Fibroblast of skin of right biceps (primary cell): ENCODE data around the gene TUBA1B.
"Not testable (repeated sequence)": the region's sequence is repeated elsewhere in the genome, so short reads cannot be mapped to it uniquely, and the experiment has no call there.

Source experiments
- DNase-seq: peaks from one replicate; pipeline ENCODE4 v3.0.0-alpha.2; 2013

TUBA1B gene

DNA sequence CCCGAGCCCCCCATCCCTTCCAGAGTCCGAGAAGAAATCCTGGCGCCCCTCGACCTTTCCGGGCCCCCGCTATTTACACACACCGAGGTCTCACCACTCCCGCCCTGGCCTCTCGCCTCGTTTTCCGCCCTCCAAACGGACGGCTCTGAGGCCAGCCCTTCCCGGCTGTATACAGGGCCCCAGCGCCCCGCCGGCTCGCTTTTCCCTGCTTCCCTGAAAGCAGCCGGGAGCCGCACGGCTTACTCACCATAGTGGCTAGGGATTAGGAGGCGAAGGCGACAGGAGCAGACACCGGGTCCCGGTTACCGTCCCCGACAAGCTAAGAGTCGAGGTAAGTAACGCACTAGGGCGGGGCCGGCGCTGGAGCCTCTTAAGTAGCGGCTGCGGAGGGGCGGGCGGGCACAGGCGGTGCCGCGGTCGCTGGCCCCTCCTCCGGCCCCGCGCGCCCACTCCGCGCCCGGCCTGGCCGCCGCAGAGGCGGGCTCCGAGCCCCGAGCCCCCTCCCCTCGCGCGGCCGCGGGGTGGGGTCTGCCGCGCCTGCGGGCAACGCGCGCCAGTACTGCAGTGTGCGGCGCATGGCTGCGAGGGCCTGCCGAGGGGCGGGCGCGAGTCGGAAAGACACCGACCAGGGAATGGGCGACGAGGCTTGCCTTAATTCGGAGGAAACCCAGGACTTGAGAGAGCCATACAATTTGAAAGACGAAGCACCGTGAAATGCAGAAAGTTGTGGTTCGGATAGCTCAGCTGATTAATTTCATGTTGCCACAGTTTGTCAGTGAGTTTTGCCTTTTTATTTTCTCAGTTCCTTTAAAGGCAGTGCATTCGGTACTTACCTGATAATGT lies at the start of gene TUBA1B:
Gene TUBA1B, minus strand, starts transcription at position 345 of the 843 bp plus-strand sequence. Its CDS starts 95 bp downstream, at position 250.
- peak; percentile 92 for DNase-seq

DNA sequence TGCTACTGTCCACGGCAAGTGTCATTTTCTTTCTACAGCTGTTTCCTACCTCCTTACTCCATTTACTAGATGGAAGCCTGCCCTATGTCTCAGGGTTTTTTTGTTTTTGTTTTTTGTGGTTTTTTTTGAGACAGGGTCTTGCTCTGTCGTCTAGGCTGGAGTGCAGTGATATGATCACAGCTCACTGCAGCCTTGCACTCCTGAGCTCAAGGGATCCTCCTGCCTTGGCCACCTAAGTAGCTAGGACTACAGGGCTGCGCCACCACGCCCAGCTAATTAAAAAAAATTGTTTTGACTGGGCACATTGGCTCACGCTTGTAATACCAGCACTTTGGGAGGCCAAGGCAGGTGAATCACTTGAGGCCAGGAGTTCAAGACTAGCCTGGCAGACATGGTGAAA lies 43.0 kb upstream of the TUBA1B start:
- no peak for DNase-seq

DNA sequence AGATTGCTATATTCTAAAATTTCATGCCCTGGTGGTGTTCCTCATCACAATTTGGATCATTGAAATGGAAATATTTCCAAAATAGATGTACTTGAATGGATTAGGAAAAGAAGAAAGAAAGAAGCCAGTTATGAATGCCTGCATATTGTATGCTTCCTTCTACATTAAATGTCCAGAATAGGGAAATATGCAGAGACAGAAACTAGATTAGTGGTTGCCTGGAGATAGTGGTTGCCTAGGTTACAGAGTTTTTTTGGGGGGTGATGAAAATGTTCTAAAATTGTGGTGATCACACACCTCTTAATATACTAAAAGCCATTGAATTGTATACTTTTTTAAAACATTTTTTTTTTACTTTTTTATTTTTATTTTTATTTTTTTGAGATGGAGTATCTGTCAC lies 39.7 kb upstream of the TUBA1B start:
- no peak for DNase-seq

DNA sequence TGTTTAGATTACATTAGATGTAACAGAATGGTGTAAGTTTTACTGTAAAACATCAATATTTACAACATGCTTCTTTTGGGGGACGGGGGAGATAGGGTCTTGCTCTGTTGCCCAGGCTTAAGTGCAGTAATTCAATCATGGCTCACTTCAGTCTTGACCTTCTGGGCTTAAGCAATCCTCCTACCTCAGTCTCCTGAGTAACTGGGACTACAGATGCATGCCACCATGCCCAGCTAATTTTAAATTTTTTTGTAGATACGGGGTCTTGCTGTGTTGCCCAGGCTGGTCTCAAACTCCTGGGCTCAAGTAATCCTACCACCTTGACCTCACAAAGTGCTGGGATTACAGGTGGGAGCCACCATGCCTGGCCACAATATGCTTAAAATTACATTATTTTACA lies 33.9 kb upstream of the TUBA1B start:
- DNase-seq = no peak

DNA sequence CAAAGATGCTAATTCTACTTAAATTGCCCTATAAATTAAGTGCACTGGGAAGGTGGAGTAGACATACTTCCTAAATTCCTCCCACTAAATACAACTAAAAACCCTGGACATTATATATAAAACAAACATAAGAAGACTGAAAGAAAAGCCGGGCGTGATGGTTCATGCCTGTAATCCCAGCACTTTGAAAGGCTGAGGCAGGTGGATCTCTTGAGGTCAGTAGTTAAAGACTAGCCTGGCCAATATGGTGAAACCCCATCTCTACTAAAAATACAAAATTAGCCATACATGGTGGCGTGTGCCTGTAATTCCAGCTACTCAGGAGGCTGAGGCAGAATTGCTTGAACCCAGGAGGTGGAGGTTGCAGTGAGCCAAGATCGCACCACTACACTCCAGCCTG lies 30.7 kb upstream of the TUBA1B start:
- not testable (repeated sequence) for DNase-seq

DNA sequence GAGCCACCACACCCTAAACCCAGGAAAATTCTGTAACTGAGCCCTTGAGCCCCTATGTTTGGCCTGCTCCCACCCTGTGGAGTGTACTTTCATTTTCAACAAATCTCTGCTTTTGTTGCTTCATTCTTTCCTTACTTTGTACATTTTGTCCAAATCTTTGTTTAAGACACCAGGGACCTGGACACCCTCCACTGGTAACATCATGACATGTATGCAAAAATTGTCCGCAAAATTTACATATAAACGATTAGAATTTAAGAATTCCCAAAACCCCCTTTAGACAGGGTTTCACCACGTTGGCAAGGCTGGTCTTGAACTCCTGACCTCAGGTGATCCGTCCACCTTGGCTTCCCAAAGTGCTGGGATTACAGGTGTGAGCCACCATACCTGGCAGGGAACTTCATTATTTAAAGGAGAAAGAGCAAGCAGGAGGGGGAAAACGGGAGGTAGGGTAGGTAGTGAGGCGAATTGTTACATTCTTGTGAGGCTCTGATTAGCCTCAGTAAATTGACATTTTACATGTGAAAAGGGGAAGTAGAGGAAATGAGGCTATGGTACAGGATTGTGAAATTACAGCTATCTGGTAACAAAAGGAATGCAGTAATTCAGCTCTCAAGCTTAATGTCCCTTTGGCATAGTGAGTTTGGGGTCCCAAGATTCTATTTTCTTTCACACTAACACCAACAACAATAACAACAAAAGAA lies 30.0 kb upstream of the TUBA1B start:
- DNase-seq = no peak

DNA sequence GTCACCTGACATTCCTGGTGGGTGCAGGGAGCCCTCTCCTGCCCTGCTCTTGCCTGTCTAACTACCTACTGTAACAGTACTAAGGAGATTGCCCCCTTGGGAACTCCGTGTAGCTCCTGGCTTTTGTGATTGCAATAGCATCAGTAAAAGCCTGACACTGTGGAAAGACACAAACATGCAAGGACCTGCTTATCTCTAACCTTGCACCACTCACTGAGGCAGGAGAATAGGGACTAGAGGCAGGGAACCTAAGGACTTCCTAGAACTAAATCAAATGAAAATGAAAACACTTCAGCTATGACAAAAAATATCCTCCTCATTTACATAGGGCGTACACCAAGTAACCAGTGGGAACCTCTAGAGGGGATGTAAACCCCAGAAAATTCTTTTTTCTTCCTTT lies 29.2 kb upstream of the TUBA1B start:
- no peak for DNase-seq

DNA sequence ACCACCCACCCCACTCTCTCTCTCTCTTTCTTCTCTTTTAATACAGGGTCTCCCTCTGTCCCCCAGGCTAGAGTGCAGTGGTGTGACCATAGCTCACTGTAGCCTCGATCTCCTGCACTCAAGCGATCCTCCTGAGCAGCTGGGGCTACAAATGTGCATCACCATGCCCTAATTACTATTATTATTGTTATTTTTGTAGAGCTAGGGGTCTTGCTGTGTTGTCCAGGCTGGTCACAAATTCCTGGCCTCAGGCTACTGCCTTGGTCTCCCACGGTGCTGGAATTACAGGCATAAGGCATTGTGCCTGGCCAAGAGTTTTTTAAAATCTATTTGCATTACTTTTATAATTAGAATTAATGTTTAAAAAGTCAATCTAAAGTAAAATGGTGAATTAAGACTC lies 23.0 kb upstream of the TUBA1B start:
- DNase-seq = no peak

DNA sequence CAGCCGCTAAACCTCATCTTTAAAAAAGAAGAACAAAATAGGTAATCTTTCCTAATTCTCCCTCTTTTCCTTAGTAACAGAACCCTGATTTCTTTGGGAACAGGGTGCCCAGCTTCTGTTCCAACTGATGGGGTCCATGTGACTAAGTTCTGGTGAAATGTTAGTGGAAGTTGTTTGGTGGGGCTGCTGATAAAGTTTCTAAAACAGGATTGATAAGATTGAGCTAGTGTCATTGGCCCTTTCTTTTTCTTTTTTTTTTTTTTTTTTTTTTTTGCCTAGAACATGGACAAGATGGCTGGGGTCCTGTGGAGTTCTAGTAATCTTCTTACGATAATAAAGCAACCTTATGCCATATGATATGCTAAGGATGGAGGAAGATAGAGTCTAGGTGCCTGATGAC lies 16.2 kb upstream of the TUBA1B start:
- DNase-seq = no peak

DNA sequence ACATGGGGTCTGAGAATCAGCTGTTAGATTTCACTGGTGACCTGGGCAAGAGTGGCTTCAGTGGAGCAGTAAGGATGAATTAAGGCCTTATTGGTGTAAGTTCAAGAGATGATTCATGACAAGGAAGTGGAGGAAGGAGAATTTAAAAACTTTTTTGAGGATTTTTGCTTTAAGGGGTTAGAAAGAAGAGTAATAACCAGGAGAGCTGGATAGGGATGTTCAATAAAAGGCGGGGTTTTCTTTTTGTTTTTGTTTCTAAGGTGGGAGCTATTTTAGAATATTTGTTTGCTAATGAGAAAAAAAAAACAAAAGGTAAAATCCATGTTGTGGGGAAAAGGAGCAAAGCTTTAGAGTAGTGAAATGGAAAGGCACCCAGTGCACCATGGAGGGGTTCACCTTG lies 15.2 kb upstream of the TUBA1B start:
- no peak for DNase-seq

DNA sequence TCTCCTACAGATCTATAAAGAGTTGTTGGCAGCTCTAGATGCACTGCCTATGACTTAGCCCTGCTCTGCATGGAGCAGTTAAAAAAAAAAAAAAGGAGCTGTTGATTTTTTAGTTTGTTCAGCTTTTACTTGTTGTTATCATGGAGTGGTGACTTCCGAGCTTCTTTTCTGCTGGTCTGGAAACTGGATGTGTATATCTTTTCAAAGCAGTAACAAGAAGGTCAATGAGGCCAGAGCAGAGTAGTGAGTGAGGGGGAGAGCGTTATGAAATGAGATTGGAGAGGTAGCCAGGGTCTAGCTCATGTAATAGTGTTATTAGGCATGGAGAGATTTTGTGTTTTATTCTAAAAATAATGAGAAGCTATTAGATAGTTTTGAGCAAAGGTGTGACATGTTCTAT lies 13.2 kb upstream of the TUBA1B start:
- DNase-seq = no peak

DNA sequence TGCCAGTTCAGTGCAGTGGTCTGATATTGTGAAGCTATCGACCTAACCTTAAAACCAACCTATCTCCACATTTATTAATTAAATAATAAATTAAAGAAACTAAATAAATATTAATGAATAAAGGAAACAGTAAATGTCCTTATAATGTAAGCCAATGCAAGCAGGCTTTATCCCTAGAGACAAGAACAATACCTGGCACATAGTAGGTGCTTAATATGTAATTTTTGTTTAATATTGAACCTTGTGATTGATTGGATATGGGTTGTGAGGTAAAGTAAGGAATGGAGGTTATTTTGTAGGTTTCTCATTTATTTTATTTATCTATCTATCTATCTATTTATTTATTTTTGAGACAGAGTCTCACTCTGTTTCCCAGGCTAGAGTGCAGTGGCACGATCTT lies 7.8 kb upstream of the TUBA1B start:
- no peak for DNase-seq

DNA sequence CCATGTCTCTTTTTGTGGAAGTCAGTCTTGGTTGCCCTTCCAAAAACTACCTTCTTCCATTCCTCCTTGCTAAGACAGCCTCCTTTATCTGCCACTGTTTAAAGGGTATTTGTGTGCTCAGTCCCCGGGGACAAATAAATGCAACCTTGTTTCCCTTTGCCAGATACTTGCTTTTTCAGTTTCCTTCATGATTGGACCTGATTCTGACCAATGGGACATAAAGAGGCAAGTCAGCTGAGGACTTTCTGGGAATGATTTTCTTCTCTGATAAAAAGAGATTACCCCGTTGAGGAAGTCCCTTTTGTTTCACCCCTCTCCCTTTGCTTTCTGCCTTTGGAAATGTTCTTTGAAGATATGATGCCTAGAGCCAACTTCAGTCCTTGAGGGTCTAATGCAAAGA lies 7.4 kb upstream of the TUBA1B start:
- DNase-seq = no peak

DNA sequence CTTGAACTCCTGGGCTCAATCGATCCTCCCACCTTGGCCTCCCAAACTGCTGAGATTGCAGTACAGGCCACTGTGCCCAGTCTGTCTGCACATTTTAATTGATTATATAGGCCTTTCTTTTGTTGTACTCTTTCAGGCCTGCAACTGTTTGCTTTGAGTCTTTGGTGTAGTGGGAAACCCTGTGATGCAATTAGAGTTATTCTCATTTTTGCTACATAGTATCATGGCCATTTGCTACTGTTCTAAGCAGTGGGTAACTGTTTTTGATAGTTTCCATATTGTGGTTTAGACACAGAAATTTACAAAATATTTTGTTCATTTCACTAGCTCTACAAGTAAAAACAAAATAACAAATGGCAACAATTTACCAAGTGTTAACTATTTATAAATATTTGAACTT lies 6.3 kb upstream of the TUBA1B start:
- DNase-seq = no peak

DNA sequence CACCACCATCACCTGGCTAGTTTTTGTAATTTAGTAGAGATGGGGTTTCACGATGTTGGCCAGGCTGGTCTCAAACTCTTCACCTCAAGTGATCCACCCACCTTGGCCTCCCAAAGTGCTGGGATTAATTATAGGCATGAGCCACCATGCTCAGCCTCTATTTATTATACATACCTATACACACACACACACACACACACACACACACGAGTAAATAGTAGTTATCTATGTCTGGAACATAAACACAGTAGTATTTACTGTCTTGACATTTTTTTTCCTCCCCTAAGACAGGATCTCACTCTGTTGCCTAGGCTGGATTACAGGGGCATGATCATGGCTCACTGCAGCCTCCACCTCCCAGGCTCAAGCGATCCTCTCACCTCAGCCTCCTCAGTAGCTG lies 5.8 kb upstream of the TUBA1B start:
- not testable (repeated sequence) for DNase-seq

DNA sequence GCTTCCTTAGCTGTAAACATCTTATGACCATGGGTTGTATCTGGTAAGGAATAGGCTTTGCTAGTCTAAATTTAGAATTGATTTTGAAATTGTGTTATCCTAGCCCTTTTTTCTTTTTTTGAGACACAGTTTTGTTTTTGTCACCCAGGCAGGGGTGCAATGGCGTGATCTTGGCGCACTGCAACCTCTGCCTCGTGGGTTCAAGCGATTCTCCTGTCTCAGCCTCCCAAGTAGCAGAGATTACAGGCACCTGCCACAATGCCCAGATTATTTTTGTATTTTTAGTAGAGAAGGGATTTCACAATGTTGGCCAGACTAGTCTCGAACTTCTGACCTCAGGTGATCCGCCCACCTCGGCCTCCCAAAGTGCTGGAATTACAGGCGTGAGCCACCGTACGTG lies 2.4 kb upstream of the TUBA1B start:
- DNase-seq = no peak

DNA sequence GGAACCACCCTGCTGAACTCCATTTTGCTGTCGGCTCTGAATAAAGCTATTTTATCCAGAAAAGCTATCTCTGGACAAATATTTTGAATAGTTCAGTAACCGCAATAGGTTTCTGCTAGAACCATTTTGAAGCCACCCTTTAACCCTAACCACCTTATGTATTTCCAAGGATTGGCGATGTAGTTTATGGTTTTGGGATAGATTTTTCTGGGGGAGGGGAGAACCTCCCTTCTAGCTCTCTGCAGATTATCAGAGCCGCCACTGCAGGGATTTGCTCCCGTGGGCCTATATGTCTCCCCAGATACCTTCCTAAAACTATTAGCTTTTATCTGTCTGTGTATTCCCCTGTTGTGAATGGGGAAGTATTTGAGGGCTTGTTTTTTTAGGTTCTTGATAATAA lies 1.8 kb upstream of the TUBA1B start:
- DNase-seq = peak; percentile 5

DNA sequence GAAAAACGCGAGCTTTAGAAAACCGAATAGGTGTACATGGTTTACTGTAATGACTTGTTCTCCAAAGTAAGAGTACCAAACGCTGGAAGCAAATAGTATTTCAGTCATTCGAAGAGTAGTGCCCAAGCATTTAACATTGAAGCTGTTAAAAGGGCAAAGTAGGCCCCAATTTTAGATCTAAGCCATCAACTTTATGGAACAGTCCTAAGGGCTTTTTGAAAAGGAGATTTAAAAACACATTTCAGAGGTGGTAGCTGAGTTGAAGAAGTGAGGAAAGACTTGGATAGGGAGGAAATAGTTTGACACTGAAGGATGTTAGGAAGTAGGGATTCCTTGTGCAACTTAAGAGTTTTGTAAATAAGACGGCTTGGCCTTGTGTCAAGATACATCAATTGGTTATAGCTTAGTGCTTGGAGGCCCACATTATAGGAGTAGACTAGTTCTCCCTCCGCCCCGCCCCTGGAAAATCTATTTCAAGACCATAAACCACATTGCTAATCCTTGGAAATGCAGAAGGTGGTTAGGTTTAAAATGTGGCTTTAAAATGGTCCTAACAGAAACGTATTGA lies 783 bp upstream of the TUBA1B start:
- peak; percentile 67 for DNase-seq

DNA sequence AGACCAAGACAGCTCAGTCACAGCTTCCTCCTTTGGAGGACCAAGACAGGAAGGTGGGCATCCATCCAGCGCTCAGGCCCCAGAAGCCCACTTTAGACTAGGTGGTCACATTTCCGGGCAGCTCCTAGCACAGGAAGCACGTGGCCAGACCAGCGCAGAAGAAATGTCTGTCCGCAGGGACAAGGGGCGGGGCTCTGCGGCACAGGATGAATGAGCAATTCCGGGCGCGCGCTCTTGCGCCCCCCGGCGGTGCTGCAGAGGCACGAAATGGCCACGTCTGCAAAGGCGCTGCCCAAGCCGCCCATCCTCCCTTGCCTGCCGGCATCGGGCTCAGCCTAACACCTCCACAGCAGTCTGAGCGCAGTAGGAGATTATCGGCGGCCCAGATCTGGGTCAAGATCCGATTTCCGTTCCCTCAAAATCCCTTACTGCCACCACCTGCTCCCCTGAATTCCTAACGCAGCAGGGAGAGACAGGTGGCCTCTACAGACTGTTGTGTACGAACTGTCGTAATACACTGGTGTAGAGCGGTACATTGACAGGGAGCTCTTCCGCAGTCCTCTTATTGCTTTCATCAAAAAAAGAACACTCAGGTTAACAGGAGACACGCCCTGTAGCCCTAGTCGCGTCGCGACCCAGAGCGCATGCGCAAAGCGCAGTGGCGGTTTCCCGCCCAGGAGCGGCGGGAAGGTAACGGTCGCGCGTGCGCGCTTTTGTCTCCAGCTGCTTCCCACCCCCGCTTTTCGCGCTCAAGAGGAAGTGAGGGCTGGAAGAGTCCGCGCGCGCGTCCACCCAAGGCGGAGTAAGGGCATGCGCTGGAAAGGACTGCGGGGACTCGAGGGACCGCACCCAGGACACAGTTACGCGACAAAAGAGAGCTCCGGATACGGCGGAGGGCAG lies 794 bp downstream of the TUBA1B start:
- DNase-seq = peak; percentile 93

DNA sequence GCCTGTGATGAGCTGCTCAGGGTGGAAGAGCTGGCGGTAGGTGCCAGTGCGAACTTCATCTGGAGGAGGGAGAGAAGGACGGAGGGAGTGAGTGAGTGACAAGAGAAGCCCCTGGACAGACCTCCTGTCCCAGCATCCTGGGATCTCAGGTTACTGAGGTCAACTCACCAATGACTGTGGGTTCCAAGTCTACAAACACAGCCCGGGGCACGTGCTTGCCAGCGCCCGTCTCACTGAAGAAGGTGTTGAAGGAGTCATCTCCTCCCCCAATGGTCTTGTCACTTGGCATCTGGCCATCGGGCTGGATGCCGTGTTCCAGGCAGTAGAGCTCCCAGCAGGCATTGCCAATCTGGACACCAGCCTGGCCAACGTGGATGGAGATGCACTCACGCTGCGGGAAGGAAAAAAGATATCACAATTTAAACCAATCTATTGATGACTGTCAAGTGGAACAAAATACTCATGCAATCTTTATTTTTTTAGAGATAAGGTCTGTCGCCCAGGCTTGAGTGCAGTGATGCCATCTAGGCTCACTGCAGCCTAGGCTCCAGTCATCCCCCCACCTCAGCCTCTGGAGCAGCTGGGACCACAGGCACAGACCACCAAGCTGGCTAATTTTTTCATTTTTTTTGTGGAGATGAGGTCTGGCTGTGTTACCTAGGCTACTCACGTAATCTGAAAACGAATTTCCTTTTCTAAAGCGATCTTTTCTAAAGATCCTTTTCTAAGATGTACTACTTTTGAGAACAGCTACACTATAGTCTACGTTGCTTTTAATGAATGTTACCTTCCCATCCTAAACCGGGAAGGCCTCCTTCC lies 1.7 kb downstream of the TUBA1B start:
- no peak for DNase-seq

DNA sequence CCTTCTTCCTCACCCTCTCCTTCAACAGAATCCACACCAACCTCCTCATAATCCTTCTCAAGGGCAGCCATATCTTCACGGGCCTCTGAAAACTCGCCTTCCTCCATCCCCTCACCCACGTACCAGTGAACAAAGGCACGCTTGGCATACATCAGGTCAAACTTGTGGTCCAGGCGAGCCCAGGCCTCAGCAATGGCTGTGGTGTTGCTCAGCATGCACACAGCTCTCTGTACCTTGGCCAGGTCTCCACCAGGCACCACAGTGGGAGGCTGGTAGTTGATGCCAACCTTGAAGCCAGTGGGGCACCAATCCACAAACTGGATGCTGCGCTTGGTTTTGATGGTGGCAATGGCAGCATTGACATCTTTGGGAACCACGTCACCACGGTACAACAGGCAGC lies 3.2 kb downstream of the TUBA1B start:
- DNase-seq = not testable (repeated sequence)
